Epidermal melanocyte (primary cell): ENCODE data around the gene TMEM88.
"Not testable (repeated sequence)": the region's sequence is repeated elsewhere in the genome, so short reads cannot be mapped to it uniquely, and the experiment has no call there.

Source experiments
- DNase-seq: peaks from one replicate; pipeline ENCODE4 v3.0.0; 2011; ENCODE audit warnings: low spot score; ENCODE audit not compliant: insufficient read length

TMEM88 gene

GRCh38 chr17:7856011-7856810 is 1.3 kb downstream of the TMEM88 start:
- DNase-seq, result no peak

GRCh38 chr17:7856811-7857712 is 2.2 kb downstream of the TMEM88 start, which contains the start of gene NAA38:
Gene NAA38, minus strand, starts transcription at chr17:7857559. Its CDS starts 96 bp downstream, at chr17:7857463.
- DNase-seq, result peak; percentile 98

- DNase-seq, result peak; percentile 79
These were observed 3.1 kb downstream of the TMEM88 start, which contains the start of gene CYB5D1 for GRCh38 chr17:7857713-7858521. Gene CYB5D1, plus strand, starts transcription at chr17:7858003. Its CDS starts 132 bp downstream, at chr17:7858135.

GRCh38 chr17:7858522-7858810 is 3.6 kb downstream of the TMEM88 start:
- DNase-seq, result no peak

- no peak for DNase-seq
These were observed 4.2 kb downstream of the TMEM88 start for GRCh38 chr17:7859028-7859427.

- no peak for DNase-seq
These were observed 8.0 kb downstream of the TMEM88 start for GRCh38 chr17:7862692-7863437.

- not testable (repeated sequence) for DNase-seq
These were observed 9.5 kb downstream of the TMEM88 start for GRCh38 chr17:7864384-7864783.

GRCh38 chr17:7864995-7865650 is 10.3 kb downstream of the TMEM88 start:
- DNase-seq, result no peak

GRCh38 chr17:7867881-7868329 is 13.0 kb downstream of the TMEM88 start:
- no peak for DNase-seq

- DNase-seq, result no peak
These were observed 18.2 kb downstream of the TMEM88 start for GRCh38 chr17:7873051-7873450.

GRCh38 chr17:7875804-7876370 is 21.0 kb downstream of the TMEM88 start:
- no peak for DNase-seq

- DNase-seq, result no peak
These were observed 23.4 kb downstream of the TMEM88 start for GRCh38 chr17:7878234-7878633.

- DNase-seq, result no peak
These were observed 25.4 kb downstream of the TMEM88 start for GRCh38 chr17:7880076-7880868.

- no peak for DNase-seq
These were observed 26.6 kb downstream of the TMEM88 start for GRCh38 chr17:7881276-7882054.

GRCh38 chr17:7882068-7882467 is 27.2 kb downstream of the TMEM88 start:
- DNase-seq, result no peak

GRCh38 chr17:7882629-7883028 is 27.8 kb downstream of the TMEM88 start:
- DNase-seq, result no peak

GRCh38 chr17:7883781-7884386 is 29.0 kb downstream of the TMEM88 start:
- DNase-seq, result no peak
